Hepatocyte (in vitro differentiated cells): Measurements from ENCODE around the gene KHNYN. TPM values are rescaled to one million over a fixed set of nuclear protein-coding genes. Genes with fewer than 3 reads are reported as not detected.
A peak's percentile ranks its signal among the peaks of the same experiment; 100 is the strongest.

Experiments used
- DNase-seq: peaks from one replicate; pipeline ENCODE4 v3.0.0-alpha.2; 2016; ENCODE audit warnings: low spot score
- H2AFZ ChIP-seq: fragments of 200-600 bp; sonication (generic); 2 replicates; pipeline ENCODE4 v1.6.0; 2016; ENCODE audit warnings: antibody characterized with exemption, mild to moderate bottlenecking
- H3K27ac ChIP-seq: fragments of 200-600 bp; sonication (generic); 2 replicates; pipeline ENCODE4 v1.5.1; 2016; ENCODE audit warnings: mild to moderate bottlenecking
- H3K27me3 ChIP-seq: fragments of 200-600 bp; sonication (generic); 2 replicates; pipeline ENCODE4 v1.6.1; 2016
- H3K36me3 ChIP-seq: fragments of 200-600 bp; sonication (generic); replicated peaks from 2 replicates; pipeline ENCODE4 v1.5.1; 2016; ENCODE audit warnings: low read depth; ENCODE audit not compliant: insufficient read depth
- H3K4me1 ChIP-seq: fragments of 200-600 bp; sonication (generic); 2 replicates; pipeline ENCODE4 v1.5.1; 2016; ENCODE audit warnings: mild to moderate bottlenecking, moderate library complexity; ENCODE audit not compliant: insufficient read depth
- H3K4me2 ChIP-seq: fragments of 200-600 bp; sonication (generic); 2 replicates; pipeline ENCODE4 v1.6.0; 2016
- H3K4me3 ChIP-seq: fragments of 200-600 bp; sonication (generic); 2 replicates; pipeline ENCODE4 v1.5.1; 2016; ENCODE audit warnings: mild to moderate bottlenecking
- H3K79me2 ChIP-seq: fragments of 200-600 bp; sonication (generic); 2 replicates; pipeline ENCODE4 v1.6.0; 2017; ENCODE audit warnings: mild to moderate bottlenecking
- H3K9me2 ChIP-seq: fragments of 200-600 bp; sonication (generic); replicated peaks from 2 replicates; pipeline ENCODE4 v1.6.0; 2017; ENCODE audit warnings: mild to moderate bottlenecking; ENCODE audit not compliant: insufficient read depth
- H3K9me3 ChIP-seq: fragments of 200-600 bp; sonication (generic); 2 replicates; pipeline ENCODE4 v1.5.1; 2016; ENCODE audit warnings: low read depth, mild to moderate bottlenecking
- H4K20me1 ChIP-seq: fragments of 200-600 bp; sonication (generic); 2 replicates; pipeline ENCODE4 v1.6.0; 2016; ENCODE audit warnings: mild to moderate bottlenecking; ENCODE audit not compliant: insufficient read depth, poor library complexity, severe bottlenecking
- CTCF ChIP-seq: fragments of 200-600 bp; sonication (generic); IDR thresholded peaks from 2 replicates; pipeline ENCODE4 v1.5.1; 2016; ENCODE audit warnings: antibody characterized with exemption, mild to moderate bottlenecking; ENCODE audit not compliant: poor library complexity
- EZH2 ChIP-seq: fragments of 200-600 bp; sonication (generic); IDR thresholded peaks from 2 replicates; pipeline ENCODE4 v1.6.1; 2016; ENCODE audit warnings: antibody characterized with exemption, mild to moderate bottlenecking, borderline replicate concordance
- EZH2phosphoT487 ChIP-seq: fragments of 200-600 bp; sonication (generic); IDR thresholded peaks from one replicate; pipeline ENCODE4 v1.6.1; 2018; ENCODE audit warnings: antibody characterized with exemption, mild to moderate bottlenecking, low read depth, moderate library complexity; ENCODE audit not compliant: unreplicated experiment, severe bottlenecking
- WGBS: methylation state at CpG from one replicate; pipeline ENCODE4 v1.1.6; 2016; ENCODE audit warnings: low lambda C conversion rate; ENCODE audit errors: missing lambda C conversion rate; 5-methylcytosine and 5-hydroxymethylcytosine counted together
- polyA plus RNA-seq: library from polyadenylated mRNA; unstranded; fragments of >200 nt; fragmentation: Nextera tagmentation; extraction: Ambion mirVana; gene quantifications from 2 replicates; pipeline ENCODE4 v1.2.1, GENCODE V29; 2016
- total RNA-seq: library from RNA; depleted of rRNA; stranded (reverse); fragments of >200 nt; gene quantifications from 2 replicates; pipeline ENCODE4 v1.2.3, GENCODE V29; 2014

Gene KHNYN
- total and polyA plus RNA-seq, 2 experiments from 2014 or later = 36.4 to 90.5 TPM

DNA sequence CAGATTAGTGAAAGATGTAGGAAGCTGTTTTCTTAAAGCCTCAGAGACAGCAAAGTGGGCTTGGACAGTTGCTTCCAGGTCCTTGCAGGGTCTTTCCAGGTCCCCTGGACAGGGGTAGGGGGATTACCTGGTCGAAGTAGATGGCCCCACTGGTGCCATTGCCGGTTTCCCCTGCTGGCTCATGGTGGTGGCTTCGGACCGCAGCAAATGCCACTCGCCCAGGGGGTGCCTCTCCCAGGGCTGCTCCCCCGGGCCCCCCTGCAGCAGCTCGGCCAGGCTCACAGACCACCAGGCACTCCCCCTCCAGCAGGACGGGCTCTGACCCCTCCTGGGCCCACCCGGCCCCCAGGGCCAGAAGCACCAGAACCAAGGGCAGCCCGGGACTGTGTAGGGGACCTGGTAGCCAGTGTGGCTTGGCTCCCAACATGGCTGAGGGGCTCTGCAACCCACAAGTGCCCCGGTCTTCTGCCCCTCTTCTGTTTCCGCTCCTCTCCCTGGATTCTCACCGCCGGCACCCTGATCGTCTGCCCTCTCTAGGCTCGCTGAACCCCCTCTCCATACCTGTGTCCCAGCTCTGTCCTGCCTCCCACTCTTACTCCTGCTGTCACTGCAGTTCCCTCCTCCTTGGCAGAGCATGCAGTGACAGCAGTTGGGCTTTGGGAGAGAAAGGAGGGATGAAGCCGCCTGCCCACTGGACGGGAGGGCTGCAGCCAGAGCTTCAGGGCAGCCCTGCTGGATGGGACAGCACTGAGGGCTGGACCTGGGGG lies 943 bp upstream of the KHNYN start:
- Histone ChIP-seq H3K4me1 (peaks cover 40% of the 10 kb centered on the region), H3K79me2 (peaks cover 38% of the 10 kb centered on the region), H4K20me1 (peaks cover 22% of the 10 kb centered on the region), H2AFZ (no peak overlapping the region), H3K27ac (peak overlapping the region; percentile 98), H3K9me2 (no peaks in the 10 kb centered on the region), H3K27me3 (no peaks in the 10 kb centered on the region), H3K4me3 (no peak overlapping the region), H3K36me3 (no peaks in the 10 kb centered on the region), H3K9me3 (no peaks in the 10 kb centered on the region), H3K4me2 (peak overlapping the region; percentile 97)
- no peak for DNase-seq
- WGBS = 93% methylated on average over 14 of the region's 18 CpGs
- TF ChIP-seq CTCF (no peak), EZH2 (no peak), EZH2phosphoT487 (no peak)

DNA sequence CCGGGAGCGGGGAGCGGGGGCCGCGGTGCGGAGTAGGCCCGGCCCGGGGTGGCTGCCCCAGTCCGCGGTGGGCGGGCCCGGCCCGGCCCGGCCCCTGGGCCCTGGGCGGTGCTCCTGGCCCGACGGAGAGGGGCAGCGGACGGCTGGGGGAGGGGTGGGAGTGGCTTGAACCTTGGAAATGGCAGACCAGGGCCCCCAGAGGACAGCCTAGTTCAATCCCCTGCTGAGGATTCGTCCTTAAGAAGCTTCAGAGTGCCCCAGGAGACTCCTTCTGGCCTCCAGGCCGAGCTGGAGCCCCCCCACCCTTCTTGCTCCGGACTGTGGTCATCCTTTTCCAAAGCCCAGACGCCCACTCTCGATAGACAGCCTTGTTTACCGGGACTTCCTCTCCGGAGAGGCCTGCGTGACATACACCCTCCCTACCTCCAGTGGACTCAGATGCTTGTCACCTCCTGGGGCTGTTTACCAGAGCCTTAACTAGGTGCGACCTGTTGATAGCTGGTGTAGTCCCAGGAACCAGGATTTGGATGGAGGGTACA lies 458 bp downstream of the KHNYN start:
- Histone ChIP-seq H4K20me1 (peaks cover 22% of the 10 kb centered on the region), H3K4me2 (peak overlapping the region; percentile 97), H3K79me2 (peaks cover 38% of the 10 kb centered on the region), H2AFZ (peak overlapping the region; percentile 19), H3K36me3 (no peaks in the 10 kb centered on the region), H3K9me3 (no peaks in the 10 kb centered on the region), H3K4me1 (peaks cover 37% of the 10 kb centered on the region), H3K9me2 (no peaks in the 10 kb centered on the region), H3K27ac (peak overlapping the region; percentile 98), H3K27me3 (no peaks in the 10 kb centered on the region), H3K4me3 (peak overlapping the region; percentile 89)
- TF ChIP-seq EZH2 = no peak
- no peak for TF ChIP-seq CTCF
- TF ChIP-seq EZH2phosphoT487 = no peak
- peak; percentile 90 for DNase-seq
- under 1% methylated on average over 9 of the region's 28 CpGs for WGBS

- peak overlapping the region; percentile 97 for H3K4me2 ChIP-seq
- H3K27me3 ChIP-seq = no peaks in the 10 kb centered on the region
- no peaks in the 10 kb centered on the region for H3K9me3 ChIP-seq
- no peak overlapping the region for H2AFZ ChIP-seq
- H3K79me2 ChIP-seq = peaks cover 38% of the 10 kb centered on the region
- H4K20me1 ChIP-seq = peaks cover 22% of the 10 kb centered on the region
- DNase-seq = peak; percentile 64
- WGBS = 14% methylated on average over 18 of the region's 19 CpGs
- H3K27ac ChIP-seq = peak overlapping the region; percentile 98
- H3K4me3 ChIP-seq = peak overlapping the region; percentile 89
- TF ChIP-seq CTCF = no peak
- no peak for TF ChIP-seq EZH2phosphoT487
- TF ChIP-seq EZH2 = no peak
- H3K9me2 ChIP-seq = no peaks in the 10 kb centered on the region
- H3K36me3 ChIP-seq = no peaks in the 10 kb centered on the region
- peaks cover 33% of the 10 kb centered on the region for H3K4me1 ChIP-seq
Measured at GRCh38 chr14:24430682-24431568, 1.2 kb downstream of the KHNYN start.
